NB4 (cell line): ENCODE data around the gene SAPCD2.
"Not testable (repeated sequence)": the region's sequence is repeated elsewhere in the genome, so short reads cannot be mapped to it uniquely, and the experiment has no call there.

ENCODE experiments used
- DNase-seq: peaks from one replicate; pipeline ENCODE4 v3.0.0; 2010; ENCODE audit warnings: low read depth
- H3K4me3 ChIP-seq: one replicate; pipeline ENCODE4 v1.5.1; 2011; ENCODE audit warnings: mild to moderate bottlenecking, low read depth, low read length, moderate library complexity
- MAX ChIP-seq: IDR thresholded peaks from 2 replicates; pipeline ENCODE4 v1.6.1; 2011; ENCODE audit warnings: low read depth, low read length
- MYC ChIP-seq: IDR thresholded peaks from 2 replicates; pipeline ENCODE4 v1.6.1; 2011; ENCODE audit warnings: low read depth, low read length
- POLR2A ChIP-seq: IDR thresholded peaks from 2 replicates; pipeline ENCODE4 v1.6.1; 2011; ENCODE audit warnings: mild to moderate bottlenecking; ENCODE audit not compliant: insufficient read length; ENCODE audit errors: extremely low read depth
- TF ChIP-seq, protein P1 (sequence below): IDR thresholded peaks from one replicate; pipeline ENCODE4 v1.5.1; 2012; ENCODE audit warnings: low read depth, low read length

The SAPCD2 gene

GRCh38 chr9:137070201-137070905 is at the start of gene SAPCD2:
TSS of gene SAPCD2 (minus strand) at chr9:137070557. CDS start at chr9:137070460, 97 bp downstream.
- DNase-seq: peak; percentile 95
- H3K4me3 ChIP-seq: peak within 1 kb of the TSS; percentile 72
- TF ChIP-seq MAX (peak; percentile 47), POLR2A (peak; percentile 91), MYC (no peak; the same call in 1 of the 2 replicates)
- TF ChIP-seq, protein P1, sequence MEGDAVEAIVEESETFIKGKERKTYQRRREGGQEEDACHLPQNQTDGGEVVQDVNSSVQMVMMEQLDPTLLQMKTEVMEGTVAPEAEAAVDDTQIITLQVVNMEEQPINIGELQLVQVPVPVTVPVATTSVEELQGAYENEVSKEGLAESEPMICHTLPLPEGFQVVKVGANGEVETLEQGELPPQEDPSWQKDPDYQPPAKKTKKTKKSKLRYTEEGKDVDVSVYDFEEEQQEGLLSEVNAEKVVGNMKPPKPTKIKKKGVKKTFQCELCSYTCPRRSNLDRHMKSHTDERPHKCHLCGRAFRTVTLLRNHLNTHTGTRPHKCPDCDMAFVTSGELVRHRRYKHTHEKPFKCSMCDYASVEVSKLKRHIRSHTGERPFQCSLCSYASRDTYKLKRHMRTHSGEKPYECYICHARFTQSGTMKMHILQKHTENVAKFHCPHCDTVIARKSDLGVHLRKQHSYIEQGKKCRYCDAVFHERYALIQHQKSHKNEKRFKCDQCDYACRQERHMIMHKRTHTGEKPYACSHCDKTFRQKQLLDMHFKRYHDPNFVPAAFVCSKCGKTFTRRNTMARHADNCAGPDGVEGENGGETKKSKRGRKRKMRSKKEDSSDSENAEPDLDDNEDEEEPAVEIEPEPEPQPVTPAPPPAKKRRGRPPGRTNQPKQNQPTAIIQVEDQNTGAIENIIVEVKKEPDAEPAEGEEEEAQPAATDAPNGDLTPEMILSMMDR: no peak

GRCh38 chr9:137118092-137118603 is 47.8 kb upstream of the SAPCD2 start:
- H3K4me3 ChIP-seq, DNase-seq: not testable (repeated sequence)

- no peak overlapping the region for H3K4me3 ChIP-seq
- TF ChIP-seq MYC (no peak), POLR2A (no peak), MAX (no peak)
- TF ChIP-seq, protein P1: no peak
- DNase-seq: no peak
These were observed 46.9 kb upstream of the SAPCD2 start for GRCh38 chr9:137117269-137117731.

- no peak for DNase-seq
- no peak for TF ChIP-seq MYC
- TF ChIP-seq MAX: no peak
- TF ChIP-seq POLR2A: no peak
- TF ChIP-seq, protein P1: no peak
- no peak overlapping the region for H3K4me3 ChIP-seq
These were observed 46.4 kb upstream of the SAPCD2 start for GRCh38 chr9:137116728-137117127.

- DNase-seq: no peak
- TF ChIP-seq MAX (no peak), MYC (no peak), POLR2A (no peak)
- TF ChIP-seq, protein P1: no peak
- no peak overlapping the region for H3K4me3 ChIP-seq
These were observed 45.7 kb upstream of the SAPCD2 start for GRCh38 chr9:137116027-137116507.

GRCh38 chr9:137115394-137116026 is 45.2 kb upstream of the SAPCD2 start:
- TF ChIP-seq, protein P1: no peak
- TF ChIP-seq MAX: no peak
- no peak for TF ChIP-seq MYC
- no peak for TF ChIP-seq POLR2A
- no peak for DNase-seq
- H3K4me3 ChIP-seq: no peak overlapping the region
